HFFc6 (cell line): ENCODE results near the gene NPLOC4. TPM values are rescaled to one million over a fixed set of nuclear protein-coding genes. Genes with fewer than 3 reads are reported as not detected.

Experiments used
- DNase-seq: peaks from one replicate; pipeline ENCODE4 v3.0.0-alpha.2; 2018
- H3K27ac Mint-ChIP-seq: 2 replicates; pipeline ENCODE4 v1.8.0; 2020; ENCODE audit warnings: mild to moderate bottlenecking, mixed read lengths
- H3K27me3 Mint-ChIP-seq: 2 replicates; pipeline ENCODE4 v1.8.0; 2021; ENCODE audit warnings: mild to moderate bottlenecking, moderate library complexity, mixed read lengths; ENCODE audit not compliant: insufficient read depth
- H3K36me3 Mint-ChIP-seq: 2 replicates; pipeline ENCODE4 v1.8.0; 2021; ENCODE audit warnings: low read depth, mixed read lengths
- H3K4me1 Mint-ChIP-seq: 2 replicates; pipeline ENCODE4 v1.8.0; 2020; ENCODE audit warnings: low read depth, mixed read lengths
- H3K4me3 Mint-ChIP-seq: 2 replicates; pipeline ENCODE4 v1.8.0; 2020; ENCODE audit warnings: mild to moderate bottlenecking, moderate library complexity, mixed read lengths
- H3K9me3 Mint-ChIP-seq: 2 replicates; pipeline ENCODE4 v1.8.0; 2020; ENCODE audit warnings: mild to moderate bottlenecking, mixed read lengths
- total RNA-seq, 6 experiments: library from RNA; stranded (reverse); fragmentation: NEBNext Ultra II Directional; extraction: Animal tissue kit (Norgen Biotek cat#: 25700); gene quantifications; 2 replicates in 1 of 6; 3 replicates in 5 of 6; pipeline ENCODE4 v1.2.3, GENCODE V29; 2021
- TF ChIP-seq, protein P1 (sequence below): fragments of 200-600 bp; sonication (generic); IDR thresholded peaks from 2 replicates; pipeline ENCODE4 v1.5.0; 2021; ENCODE audit warnings: antibody characterized with exemption, mild to moderate bottlenecking

The NPLOC4 gene
- total RNA-seq, 6 experiments from 2014 or later = 121 to 140 (median 133) TPM

DNA sequence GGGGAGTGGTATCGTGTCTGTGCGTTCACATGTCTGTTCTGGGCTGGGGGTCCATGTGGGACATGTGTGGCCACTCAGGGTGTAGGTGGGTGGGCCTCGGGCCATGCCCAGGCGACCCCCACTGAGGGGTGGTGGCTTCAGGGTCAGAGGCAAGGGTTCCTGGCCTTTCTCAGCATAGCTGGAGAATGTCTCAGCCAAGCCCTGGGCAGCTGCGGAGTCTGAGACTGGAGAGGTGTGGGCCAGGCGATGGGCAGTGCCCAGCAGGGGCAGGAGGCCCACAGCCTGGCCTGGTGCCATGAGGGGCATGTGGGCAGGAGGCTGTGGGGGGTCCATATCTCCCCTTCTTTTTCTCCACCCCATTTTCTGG, 107.5 kb downstream of the NPLOC4 start:
- H3K4me3 Mint-ChIP-seq = no peak overlapping the region; the same call in 1 of the 2 replicates
- H3K9me3 Mint-ChIP-seq = no peaks in the 10 kb centered on the region
- peaks cover 4% of the 10 kb centered on the region; the same call in 1 of the 2 replicates for H3K27me3 Mint-ChIP-seq
- no peaks in the 10 kb centered on the region; the same call in 1 of the 2 replicates for H3K4me1 Mint-ChIP-seq
- no peak overlapping the region for H3K27ac Mint-ChIP-seq
- no peak for DNase-seq
- TF ChIP-seq, protein P1, sequence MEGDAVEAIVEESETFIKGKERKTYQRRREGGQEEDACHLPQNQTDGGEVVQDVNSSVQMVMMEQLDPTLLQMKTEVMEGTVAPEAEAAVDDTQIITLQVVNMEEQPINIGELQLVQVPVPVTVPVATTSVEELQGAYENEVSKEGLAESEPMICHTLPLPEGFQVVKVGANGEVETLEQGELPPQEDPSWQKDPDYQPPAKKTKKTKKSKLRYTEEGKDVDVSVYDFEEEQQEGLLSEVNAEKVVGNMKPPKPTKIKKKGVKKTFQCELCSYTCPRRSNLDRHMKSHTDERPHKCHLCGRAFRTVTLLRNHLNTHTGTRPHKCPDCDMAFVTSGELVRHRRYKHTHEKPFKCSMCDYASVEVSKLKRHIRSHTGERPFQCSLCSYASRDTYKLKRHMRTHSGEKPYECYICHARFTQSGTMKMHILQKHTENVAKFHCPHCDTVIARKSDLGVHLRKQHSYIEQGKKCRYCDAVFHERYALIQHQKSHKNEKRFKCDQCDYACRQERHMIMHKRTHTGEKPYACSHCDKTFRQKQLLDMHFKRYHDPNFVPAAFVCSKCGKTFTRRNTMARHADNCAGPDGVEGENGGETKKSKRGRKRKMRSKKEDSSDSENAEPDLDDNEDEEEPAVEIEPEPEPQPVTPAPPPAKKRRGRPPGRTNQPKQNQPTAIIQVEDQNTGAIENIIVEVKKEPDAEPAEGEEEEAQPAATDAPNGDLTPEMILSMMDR = no peak
- H3K36me3 Mint-ChIP-seq = no peaks in the 10 kb centered on the region

DNA sequence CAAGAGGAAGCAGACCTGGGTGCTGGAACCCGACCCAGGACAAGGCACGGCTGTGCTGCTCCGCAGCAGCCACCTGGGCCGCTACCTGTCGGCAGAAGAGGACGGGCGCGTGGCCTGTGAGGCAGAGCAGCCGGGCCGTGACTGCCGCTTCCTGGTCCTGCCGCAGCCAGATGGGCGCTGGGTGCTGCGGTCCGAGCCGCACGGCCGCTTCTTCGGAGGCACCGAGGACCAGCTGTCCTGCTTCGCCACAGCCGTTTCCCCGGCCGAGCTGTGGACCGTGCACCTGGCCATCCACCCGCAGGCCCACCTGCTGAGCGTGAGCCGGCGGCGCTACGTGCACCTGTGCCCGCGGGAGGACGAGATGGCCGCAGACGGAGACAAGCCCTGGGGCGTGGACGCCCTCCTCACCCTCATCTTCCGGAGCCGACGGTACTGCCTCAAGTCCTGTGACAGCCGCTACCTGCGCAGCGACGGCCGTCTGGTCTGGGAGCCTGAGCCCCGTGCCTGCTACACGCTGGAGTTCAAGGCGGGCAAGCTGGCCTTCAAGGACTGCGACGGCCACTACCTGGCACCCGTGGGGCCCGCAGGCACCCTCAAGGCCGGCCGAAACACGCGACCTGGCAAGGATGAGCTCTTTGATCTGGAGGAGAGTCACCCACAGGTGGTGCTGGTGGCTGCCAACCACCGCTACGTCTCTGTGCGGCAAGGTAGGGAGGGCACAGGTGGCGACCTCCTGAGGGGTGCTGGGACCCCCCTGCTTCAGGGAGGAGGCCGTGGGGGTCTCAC, 108.1 kb downstream of the NPLOC4 start:
- Mint-ChIP-seq H3K36me3 (no peaks in the 10 kb centered on the region), H3K27ac (no peak overlapping the region), H3K9me3 (no peaks in the 10 kb centered on the region), H3K4me3 (no peak overlapping the region), H3K27me3 (peaks cover 4% of the 10 kb centered on the region; the same call in 1 of the 2 replicates), H3K4me1 (no peaks in the 10 kb centered on the region; the same call in 1 of the 2 replicates)
- TF ChIP-seq, protein P1 = no peak
- no peak for DNase-seq

DNA sequence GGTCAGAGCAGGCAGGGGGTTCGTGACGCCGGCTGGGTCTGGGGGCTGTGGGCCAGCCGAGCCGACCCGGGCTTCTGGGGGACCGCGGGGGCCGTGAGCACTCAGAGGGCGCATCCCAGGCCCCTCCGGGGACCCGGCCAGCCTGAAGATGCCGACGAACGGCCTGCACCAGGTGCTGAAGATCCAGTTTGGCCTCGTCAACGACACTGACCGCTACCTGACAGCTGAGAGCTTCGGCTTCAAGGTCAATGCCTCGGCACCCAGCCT, 108.6 kb downstream of the NPLOC4 start:
- Mint-ChIP-seq H3K27me3 (peaks cover 3% of the 10 kb centered on the region; the same call in 1 of the 2 replicates), H3K27ac (no peak overlapping the region), H3K4me1 (no peaks in the 10 kb centered on the region; the same call in 1 of the 2 replicates)

DNA sequence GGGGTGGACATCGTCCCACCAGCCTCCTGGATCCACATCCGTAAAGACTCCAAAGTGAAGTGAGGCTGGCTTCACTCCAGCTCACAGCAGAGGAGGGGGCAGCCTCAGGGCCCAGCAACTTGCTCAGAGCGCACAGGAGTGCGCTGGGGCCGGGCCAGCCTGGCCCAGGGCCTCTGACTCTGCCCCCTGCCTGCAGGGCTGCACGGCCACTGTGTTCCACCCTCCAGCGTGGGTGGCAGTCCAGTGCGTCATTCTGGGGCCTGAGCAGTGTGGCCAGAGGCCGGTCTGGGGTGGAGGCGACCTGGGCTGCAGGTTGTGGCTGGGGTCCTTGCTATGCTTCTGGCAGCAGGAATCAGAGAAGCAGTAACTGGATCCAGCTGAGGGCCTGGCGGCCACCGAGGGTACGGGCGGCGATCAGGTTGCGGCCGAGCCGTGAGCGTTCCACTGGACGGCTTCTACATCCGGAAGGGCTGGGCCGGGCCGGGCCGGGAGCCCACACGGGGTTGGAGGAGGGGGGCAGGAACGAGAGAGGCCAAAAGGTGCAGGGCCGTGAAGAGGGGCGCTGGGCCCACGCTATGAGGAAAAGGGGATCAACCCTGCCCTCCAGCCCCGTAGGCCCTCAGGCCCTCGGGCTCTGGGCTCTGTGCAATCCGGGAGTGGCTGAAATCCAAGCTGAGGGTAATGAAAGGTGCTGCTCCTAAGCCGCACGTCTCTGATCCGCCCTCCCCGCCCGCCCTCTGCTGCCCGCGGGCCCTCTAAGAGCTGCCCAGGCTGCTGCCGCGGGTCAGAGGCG, 109.1 kb downstream of the NPLOC4 start, which contains the start of gene FSCN2:
Gene FSCN2, plus strand, starts transcription at position 787 of the 793 bp plus-strand sequence. CDS start 155 bp downstream, outside the sequence.
- Mint-ChIP-seq H3K4me3 (no peak within 1 kb of the TSS; the same call in 1 of the 2 replicates), H3K27me3 (peaks cover 2% of the 10 kb centered on the region; the same call in 1 of the 2 replicates), H3K9me3 (no peaks in the 10 kb centered on the region), H3K4me1 (no peaks in the 10 kb centered on the region; the same call in 1 of the 2 replicates), H3K36me3 (no peaks in the 10 kb centered on the region), H3K27ac (no peak within 1 kb of the TSS)
- TF ChIP-seq, protein P1 = peak; percentile 51
- no peak for DNase-seq

More for the DNA sequence above, 108.6 kb downstream of the NPLOC4 start:
- no peak overlapping the region for H3K4me3 Mint-ChIP-seq
- TF ChIP-seq, protein P1 = no peak
- no peaks in the 10 kb centered on the region for H3K36me3 Mint-ChIP-seq
- no peak for DNase-seq
- no peaks in the 10 kb centered on the region for H3K9me3 Mint-ChIP-seq

DNA sequence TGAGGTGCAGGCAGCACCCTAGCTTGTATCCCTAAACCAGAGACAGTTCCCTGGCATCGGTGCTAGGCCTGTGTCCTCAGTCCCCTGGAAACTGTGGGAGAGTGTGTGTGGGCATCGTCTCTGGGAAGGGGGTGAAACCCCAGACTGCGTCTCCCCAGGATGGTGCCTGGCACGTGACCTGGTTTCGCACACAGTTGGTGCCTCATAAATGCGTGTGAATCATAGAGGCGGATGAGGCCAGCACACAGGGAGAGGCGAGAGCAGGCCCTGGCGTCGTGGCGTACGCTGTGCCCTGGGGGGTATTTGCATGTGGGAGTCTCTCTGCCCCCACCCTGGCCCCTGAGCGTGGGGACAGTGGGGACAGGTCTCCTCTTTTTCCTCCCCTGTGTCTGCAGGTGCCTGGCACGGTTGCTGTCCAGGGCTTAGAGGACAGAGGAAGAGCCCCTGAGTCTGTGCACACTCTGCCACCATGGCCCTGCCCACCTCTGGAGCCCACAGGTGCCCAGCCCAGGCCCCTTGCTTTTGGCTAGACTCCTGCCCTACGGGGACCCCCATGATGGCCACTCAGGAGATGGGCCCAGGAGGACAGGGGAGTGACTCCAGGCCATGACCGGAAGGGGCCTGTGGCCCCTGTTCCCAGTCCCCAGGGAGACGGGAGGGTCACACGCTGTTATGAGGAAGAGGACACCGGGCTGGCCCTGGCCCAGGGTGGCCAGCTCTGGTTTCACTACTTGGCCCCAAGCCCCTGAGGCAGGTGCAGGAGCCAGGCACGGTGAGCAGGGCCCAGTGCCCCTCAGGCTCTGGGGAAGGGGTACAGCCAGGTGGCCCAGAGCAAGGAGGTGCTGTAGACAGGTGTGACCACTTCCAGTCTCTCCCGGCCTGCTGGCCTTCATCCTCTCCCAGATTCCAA, 110.0 kb downstream of the NPLOC4 start:
- Mint-ChIP-seq H3K36me3 (no peaks in the 10 kb centered on the region; the same call in 1 of the 2 replicates), H3K9me3 (no peaks in the 10 kb centered on the region), H3K27ac (no peak overlapping the region), H3K4me1 (no peaks in the 10 kb centered on the region; the same call in 1 of the 2 replicates), H3K4me3 (no peak overlapping the region), H3K27me3 (peaks cover 2% of the 10 kb centered on the region; the same call in 1 of the 2 replicates)
- DNase-seq = no peak
- TF ChIP-seq, protein P1 = no peak
